Islet precursor cell (in vitro differentiated cells): ENCODE data around the gene FILIP1.
A peak's percentile ranks its signal among the peaks of the same experiment; 100 is the strongest.

ENCODE experiments used
- DNase-seq: peaks from one replicate; pipeline ENCODE4 v3.0.0-alpha.2; 2018

The FILIP1 gene, protein sequence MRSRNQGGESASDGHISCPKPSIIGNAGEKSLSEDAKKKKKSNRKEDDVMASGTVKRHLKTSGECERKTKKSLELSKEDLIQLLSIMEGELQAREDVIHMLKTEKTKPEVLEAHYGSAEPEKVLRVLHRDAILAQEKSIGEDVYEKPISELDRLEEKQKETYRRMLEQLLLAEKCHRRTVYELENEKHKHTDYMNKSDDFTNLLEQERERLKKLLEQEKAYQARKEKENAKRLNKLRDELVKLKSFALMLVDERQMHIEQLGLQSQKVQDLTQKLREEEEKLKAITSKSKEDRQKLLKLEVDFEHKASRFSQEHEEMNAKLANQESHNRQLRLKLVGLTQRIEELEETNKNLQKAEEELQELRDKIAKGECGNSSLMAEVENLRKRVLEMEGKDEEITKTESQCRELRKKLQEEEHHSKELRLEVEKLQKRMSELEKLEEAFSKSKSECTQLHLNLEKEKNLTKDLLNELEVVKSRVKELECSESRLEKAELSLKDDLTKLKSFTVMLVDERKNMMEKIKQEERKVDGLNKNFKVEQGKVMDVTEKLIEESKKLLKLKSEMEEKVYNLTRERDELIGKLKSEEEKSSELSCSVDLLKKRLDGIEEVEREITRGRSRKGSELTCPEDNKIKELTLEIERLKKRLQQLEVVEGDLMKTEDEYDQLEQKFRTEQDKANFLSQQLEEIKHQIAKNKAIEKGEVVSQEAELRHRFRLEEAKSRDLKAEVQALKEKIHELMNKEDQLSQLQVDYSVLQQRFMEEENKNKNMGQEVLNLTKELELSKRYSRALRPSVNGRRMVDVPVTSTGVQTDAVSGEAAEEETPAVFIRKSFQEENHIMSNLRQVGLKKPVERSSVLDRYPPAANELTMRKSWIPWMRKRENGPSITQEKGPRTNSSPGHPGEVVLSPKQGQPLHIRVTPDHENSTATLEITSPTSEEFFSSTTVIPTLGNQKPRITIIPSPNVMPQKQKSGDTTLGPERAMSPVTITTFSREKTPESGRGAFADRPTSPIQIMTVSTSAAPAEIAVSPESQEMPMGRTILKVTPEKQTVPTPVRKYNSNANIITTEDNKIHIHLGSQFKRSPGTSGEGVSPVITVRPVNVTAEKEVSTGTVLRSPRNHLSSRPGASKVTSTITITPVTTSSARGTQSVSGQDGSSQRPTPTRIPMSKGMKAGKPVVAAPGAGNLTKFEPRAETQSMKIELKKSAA (N-terminal part only)

DNA sequence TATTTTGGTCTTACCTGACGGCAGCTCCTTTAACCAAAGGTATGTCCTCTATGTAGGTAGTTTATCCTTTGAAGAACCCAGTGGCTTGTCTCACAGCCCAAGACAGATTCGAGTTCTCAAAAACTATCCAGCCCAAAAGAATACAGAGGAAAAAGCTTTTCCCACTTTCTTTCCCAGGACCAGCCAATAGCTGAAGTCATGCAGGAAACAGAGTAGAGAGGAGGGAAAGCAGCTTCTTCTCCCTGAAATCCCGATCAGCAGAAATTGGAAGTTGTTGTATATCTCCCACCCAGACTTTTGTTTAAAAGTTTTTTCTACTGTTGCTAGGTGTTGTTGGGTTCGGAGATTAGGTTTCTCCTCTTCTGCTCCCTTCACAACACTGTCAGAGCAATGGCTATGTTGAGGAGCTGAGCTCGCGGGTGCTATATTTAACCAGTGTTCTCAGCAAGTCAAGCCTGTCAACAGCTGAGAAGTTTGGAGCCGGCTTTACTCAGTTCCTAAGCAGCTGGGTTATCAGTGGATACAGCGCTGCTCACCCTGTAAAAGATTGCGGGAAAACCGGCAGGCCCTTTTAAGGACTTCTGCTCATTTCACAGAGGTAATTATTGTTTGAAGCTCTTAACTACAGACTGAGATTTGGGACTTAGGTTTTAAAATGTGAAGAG lies at the start of gene FILIP1:
FILIP1 (minus strand) TSS at position 401 of the 665 bp plus-strand sequence. CDS start 78,828 bp downstream, outside the sequence.
- peak; percentile 80 for DNase-seq

DNA sequence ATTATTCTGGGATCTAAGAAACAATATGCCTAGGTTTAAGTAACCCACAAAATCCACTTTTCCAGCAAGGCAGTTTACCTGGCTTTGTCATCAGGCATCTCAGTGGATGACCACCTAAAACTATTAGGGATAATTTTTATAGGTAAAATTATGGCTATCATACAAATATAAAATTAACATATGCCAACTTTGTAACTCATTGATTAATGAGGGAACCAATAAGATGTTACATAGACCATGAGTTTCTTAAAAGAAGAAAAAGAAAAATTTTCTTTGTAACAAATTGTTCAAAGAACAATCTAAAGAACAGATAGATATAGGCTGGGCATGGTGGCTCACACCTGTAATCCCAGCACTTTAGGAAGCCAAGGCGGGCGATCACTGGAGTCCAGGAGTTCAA lies 49.7 kb upstream of the FILIP1 start:
- DNase-seq, result no peak

DNA sequence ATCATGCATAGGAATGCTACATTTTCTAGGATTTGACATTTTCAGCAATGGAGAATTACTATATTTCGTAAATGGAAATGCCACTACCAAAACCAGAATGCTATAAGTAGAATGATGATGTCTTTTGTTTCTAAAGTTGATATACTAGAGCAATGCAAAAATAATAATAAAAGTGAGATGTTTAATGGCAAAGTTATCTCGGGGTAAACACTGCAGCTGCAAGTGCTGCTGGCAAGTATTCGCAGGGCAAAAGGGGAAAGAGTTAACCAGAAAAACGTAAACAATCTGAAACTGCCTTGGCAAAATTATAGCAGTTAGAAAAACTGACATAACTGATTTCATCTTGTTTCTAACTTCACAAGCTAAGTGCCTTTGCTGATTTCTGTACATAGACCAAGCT lies 45.5 kb upstream of the FILIP1 start:
- no peak for DNase-seq

DNA sequence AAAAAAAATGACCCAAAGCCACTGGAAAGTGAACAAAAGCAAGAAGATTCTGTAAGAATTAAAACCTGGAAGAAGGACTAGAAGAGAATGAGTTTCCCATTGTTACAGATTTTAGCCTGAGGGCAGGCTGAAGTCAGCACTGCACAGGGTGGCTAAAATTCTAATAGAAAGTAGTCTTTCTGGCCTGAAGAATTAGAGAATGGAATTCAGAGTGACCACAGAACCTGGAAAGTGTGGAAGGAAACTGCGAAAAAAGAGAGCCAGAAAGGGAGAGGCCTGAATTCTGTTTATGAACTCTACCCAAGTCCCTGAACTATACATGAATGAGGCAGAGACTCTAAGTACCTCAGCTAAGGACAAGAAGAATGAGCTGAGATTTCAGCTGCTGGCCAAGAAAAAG lies 38.9 kb upstream of the FILIP1 start:
- peak; percentile 78 for DNase-seq

DNA sequence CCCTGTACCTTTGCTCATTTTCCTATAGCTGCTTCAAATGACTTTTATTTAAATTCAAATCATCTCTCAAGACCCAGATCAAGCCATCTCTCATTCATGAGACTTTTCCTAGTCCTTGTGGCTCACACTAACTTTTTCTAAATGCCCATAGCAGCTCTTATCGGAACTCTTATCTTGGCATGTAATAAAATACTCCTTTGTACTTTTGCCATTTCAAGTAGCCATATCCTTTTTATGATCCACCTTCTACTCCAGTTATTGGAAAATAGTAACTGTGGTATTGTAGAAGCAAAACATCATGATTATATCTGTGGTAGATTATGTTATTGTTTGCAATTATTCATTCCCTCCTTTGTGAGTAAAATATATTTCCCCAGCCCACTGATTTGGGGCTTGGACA lies 37.6 kb upstream of the FILIP1 start:
- DNase-seq, result no peak

DNA sequence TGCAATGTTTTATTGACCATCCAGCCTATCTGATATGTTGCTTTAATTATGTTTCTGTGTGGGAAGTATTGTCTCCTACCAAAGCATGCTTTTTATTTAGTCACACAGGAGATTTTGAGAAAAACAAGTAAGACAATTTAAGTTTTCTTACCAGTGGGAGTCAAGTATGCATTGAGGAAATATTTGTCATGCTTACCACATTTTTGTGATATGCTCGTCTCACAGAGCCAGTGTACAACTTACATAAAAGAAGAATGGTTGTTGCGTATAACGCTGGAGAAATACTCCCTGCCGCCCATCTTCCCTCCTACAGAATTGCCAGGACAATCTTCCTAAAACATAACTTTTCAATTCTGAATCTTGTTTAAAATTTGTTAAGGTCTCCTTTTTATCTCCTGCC lies 37.1 kb upstream of the FILIP1 start:
- DNase-seq, result no peak

DNA sequence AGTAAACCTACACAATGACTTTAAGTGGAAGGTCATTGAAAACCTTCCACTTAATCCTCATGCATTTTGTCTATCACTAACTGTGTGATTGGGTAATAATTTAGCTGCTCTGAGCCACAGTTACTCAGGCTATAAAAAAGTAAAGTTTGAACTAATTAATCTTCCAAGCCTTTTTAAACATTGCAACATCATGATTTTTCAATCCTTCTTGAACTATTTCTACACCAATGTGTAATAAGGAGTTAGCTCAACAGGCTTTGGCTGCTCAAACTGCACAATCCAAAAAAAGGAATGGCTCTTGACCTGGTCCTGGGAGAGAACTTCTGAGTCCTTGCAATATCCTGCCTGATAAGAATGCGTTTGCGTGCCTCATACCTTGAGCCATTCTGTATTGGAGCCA lies 34.8 kb upstream of the FILIP1 start:
- DNase-seq, result no peak

DNA sequence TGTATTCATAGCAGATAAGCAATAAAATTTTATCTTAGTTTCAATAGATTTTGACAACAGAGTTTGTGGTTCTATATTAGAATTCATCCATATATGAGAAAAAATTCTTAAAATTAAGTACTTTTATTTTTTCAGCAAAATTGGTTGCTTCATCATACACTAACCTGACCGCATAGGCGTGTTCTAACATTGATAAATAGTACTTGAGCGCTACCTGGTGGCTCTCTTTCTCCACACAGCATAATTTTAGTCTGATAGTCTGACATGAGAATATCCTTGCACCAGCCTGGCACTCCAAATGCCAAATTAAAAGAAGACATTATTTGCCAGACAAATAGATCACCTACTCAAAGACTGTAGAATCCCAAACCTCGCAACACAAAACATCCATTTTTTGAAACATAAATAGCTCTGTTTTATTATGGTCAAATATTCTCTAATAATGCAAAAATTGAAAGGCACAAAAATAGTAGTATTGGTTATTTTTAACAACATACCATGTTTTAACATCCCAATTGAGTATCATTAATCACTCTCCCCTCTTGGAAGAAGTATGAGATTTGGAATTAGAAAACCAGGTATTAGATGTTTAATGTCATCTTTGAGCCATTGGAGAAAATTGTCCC lies 33.0 kb upstream of the FILIP1 start:
- DNase-seq, result peak; percentile 66

DNA sequence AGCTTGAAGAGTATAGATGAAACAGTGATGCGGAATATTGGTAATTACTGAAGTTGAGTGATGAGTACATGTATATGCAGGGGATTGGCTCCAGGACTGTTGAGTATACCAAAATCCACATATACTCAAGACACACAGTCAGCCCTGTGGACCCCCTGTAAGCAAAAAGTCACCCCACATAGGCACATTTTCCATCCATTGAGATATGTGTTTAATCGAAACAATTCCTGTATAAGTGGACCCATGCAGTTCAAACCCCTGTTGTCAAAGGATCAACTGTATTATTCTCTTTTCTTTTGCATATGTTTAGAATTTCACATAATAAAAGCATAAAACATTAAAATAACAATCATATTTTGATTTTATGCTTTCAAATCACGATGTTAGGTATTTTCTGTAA lies 32.1 kb upstream of the FILIP1 start:
- DNase-seq, result no peak

DNA sequence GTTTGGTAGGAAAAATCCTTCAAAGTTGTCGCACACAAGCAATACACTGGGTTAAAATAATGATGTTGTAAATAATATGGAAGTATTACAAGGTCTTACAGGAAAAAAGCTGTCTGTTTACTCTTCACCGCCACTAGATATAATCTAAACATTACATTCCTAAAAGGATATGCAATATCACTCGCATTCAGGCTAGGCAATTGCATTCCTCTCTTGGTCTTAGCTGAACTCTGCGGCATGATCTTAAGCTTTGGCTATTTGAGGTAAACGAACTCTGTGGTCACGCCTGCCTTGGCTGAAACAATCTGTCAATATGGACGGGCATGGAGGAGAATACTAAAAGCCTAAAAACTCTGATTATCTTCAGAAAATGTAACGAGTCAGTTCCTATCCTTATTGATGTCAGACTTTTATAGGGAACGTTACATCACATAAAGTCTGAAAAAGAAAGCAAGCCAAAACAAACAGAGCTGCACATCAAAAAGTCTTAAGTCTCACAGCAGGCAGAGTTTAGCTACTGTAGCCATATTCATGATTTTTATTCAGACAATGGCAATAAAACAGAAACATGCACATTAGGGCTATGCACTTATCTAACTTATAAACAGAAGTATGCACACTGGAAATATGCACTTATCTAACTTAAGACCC lies 30.8 kb upstream of the FILIP1 start:
- peak; percentile 83 for DNase-seq

DNA sequence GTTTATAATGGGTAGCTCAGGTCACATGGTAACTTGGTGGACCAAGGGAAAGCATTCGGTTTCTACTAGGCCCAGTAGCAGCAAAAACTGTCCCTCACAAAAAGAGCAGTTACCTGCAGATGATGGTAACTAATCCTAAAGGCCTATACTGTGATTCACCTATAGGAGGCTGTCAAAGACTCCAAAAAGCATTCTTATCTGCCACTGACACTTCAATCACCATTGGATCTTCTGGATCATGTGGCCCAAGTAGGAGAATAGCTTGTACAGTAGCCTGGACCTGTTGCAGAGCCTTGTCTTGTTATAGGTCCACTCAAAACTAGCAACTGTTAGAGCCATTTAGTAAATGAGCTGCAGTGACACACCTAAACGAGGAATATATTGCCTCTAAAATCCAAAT lies 23.2 kb upstream of the FILIP1 start:
- no peak for DNase-seq

DNA sequence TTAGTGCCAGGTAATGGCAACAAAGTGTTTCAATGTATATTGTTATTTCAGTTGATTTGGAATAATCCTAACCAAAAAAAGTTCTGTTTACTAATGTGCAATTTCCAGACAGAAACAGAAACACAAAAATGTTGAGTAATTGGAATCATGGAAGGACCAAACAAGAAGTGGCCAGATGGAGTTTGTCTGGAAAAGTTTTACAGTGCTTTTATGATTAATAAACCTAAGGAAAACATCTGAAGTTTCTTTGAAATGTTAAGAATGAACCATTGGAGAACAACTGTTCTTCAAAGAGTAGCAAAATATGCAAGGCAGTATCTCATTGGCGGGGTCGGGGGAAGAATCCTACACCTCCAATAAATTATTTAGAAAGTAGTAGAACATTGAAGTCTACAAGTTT lies 19.0 kb upstream of the FILIP1 start:
- DNase-seq, result no peak

DNA sequence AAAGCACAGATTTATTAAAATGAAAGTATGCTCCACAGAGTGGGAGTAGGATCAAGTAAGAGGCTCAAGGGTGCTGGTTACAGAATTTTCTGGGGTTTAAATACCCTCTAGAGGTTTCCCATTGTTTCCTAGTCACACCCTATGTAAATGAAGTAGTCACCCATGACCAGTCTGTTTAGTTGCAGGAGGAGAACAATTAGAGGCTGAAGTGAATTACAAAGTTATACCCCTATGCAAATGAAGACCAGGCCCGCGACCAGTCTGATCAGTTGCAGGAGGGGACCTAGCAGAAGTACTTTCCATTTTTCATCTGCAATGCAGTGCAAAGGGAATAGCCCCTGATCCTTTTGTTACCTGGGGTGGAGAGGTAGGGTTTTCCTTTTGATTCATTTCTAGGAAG lies 11.8 kb upstream of the FILIP1 start:
- no peak for DNase-seq

DNA sequence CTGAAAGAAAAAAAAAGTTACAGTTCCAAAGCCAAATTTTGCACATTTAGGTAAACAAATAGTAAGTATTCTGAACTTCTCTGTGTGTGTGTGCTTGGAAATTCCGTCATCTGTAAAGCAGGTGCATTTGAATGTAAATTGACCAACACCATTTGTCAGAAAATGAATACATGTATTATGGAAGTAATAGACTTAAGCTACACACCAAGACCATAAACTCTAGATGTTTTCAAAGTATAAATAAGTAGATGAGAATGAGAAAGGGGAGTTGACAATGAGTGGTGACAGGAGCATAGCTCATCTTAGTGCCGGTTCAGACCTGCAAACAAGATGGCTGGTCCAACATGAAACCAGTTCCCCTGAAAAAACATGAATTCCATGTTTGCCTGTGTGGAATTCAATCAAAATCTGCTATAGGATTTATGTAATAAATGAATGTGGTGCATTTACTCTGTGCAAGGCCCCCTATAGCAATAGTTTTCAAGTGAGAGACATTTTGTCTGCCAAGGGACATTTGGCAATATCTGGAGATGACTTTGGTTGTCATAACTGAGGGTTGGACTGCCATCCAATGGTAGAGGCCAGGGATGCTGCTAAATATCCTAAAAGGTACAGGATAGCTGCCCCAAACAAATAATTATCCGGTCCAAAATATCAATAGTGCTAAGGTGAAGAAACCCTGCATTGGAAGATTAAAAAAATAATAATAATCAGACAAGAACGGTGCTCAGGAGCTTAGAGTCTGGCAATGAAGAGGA lies 11.0 kb upstream of the FILIP1 start:
- no peak for DNase-seq

DNA sequence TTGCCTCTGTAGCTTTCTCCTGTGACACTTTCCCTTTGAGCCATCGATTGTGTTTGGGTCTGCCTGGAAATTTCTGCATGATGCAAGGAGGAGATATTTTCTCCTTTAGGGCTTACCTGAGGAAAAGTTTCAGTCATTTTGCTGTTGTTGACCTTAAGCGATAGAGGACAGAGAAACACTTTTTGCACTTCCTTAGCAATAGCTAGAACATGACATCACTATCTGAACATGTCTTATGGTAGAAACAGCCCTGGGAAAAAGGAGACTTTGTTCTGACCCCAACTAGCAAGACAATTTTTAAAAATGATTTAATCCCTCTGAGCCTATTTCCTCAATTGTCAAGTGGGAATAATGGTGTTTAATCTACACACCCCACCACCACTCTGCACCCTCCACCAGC lies 9.7 kb upstream of the FILIP1 start:
- DNase-seq, result no peak

DNA sequence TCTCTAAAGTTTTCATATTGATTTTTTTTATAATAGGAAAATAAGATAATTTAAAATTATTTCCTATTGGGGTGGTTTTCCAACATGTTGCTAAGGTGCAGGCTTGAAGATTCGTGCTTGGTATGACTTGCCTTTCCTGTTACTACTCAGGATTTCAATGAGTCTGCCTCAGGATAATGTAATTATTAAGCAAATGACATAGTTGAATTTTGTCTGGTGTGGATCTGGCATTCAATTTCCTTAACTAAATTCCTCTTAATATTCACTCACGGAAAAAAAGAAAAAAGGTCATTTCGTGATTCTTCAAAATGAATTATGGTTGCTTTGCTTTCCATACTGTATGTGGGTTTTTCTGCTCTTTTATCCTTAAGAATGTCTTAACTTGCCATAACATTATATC lies 9.3 kb upstream of the FILIP1 start:
- DNase-seq, result no peak

DNA sequence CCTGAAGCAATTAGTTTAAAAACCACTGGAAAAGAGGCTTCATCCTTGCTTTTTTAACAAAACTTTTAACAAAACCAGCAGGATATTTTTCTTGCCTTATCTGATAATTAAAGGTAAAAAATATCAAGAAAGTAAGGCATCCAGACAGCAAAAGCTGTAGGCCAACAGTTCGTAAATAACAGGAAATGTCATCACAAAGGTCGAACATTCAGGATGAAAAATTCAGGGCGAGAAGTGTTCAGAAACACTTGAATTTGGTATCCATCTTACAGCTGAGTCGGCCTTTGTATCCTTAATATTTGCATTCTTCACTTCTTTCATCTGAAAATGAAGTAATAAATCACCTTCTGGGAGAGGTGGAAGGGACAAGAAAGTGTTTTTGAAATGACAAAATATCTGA lies 8.2 kb upstream of the FILIP1 start:
- DNase-seq, result no peak

DNA sequence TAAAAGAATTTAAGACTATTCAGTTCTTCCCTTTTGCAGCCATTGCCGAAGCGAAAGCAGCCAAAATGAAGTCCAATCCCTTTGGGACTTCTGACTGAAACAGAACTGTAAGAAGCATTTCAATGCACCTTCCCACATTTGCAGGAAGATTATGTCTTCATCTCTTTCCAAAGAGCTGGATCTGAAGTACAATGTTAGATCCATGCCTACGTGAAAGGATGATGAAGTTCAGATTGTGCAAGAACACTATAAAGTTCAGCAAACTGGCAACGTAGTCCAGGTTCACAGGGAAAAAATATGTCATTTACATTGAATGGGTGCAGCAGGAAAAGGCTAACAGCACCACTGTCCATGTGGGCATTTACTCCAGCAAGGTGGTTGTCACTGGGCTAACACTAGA lies 6.0 kb upstream of the FILIP1 start:
- no peak for DNase-seq

DNA sequence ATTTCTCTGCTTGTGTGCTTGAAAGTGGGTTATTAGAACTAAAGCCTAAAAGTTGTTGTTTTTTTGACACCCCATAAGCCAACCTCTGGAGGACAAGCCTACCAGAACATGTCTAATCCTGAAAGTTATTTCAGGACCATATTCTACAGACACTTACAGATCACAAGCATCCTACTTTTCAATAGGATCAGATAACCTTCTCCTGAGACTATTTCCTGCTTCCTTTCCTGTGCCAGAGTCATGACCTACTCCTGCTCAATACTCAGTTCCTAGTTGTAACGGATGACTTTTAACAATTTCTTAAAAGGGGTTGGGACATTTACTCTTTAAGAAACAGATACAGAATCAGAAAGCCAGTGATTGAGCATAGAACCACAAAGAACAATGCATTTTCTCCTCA lies 5.3 kb upstream of the FILIP1 start:
- no peak for DNase-seq

DNA sequence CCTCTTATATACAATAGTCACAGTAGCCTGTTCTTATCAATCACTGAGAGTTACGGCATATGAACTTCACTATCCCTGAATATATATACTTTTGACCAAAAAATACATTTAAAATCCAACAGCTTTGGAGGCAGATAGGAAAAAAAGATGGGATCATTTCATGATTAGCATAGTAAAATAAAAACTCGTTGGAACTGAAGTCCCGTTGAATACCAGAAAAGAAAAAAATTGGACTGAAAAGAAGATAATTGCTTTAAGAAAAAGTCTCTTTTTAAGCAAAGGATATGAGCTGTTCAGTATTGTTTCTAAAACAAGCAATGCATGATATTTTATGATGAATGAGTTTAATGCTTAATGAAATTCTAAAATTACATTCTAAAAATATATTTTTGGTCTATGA lies 4.4 kb upstream of the FILIP1 start:
- no peak for DNase-seq

DNA sequence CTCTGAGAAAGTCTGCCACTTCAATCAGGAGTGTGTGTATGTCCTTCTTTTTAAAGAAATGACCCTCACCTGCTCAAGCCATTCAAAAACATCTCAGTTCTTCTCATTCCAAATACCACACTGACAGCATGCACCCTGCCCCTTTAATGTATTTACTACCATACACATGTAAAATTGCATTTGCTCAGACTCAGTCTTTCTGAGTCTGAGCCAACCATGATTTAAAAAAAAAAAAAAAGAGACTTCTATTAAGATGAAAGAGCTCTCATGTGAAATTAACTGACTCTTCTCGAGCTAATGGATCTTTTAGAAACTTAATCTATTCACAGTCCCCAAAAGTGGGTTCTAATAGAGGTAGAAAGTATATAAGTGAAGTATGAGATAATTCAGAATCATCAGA lies 1.4 kb upstream of the FILIP1 start:
- no peak for DNase-seq
